Measurements from ENCODE around the gene FICD.

FICD gene

GRCh38 chr12:108531929-108532848 lies 17.1 kb downstream of the FICD start:
- WGBS (ENCODE audit: extremely low coverage, insufficient coverage, low lambda C conversion rate) = no CpG with 5 or more reads among the region's 15 CpGs
- DNase-seq = no peak
- Histone ChIP-seq H3K36me3 (ENCODE audit: control insufficient read depth, insufficient read depth, low read length) (peaks cover 20% of the 10 kb centered on the region), H2BK15ac (replicated peaks; ENCODE audit: low read depth) (no peak overlapping the region), H2AK5ac (ENCODE audit: low read length) (no peak overlapping the region), H3K18ac (ENCODE audit: low read length) (no peak overlapping the region), H3K27ac (ENCODE audit: low read depth, low read length) (no peak overlapping the region), H4K8ac (ENCODE audit: low read depth, low read length) (no peak overlapping the region), H3K79me1 (ENCODE audit: low read length) (peaks cover 3% of the 10 kb centered on the region), H3K4me2 (ENCODE audit: low read length) (no peak overlapping the region), H3K79me2 (ENCODE audit: control insufficient read depth, insufficient read depth, low read length) (peaks cover 2% of the 10 kb centered on the region), H2BK5ac (ENCODE audit: low read length) (no peak overlapping the region), H3K9ac (ENCODE audit: low read length) (no peak overlapping the region), H3K4me1 (ENCODE audit: control insufficient read depth, low read depth, low read length) (no peaks in the 10 kb centered on the region), H3K56ac (ENCODE audit: low read length) (no peak overlapping the region), H2BK120ac (ENCODE audit: low read depth, low read length) (no peak overlapping the region), H3K23ac (ENCODE audit: low read length) (no peak overlapping the region), H4K5ac (ENCODE audit: low read length) (no peak overlapping the region), H3K27me3 (ENCODE audit: insufficient read depth, low read length, poor library complexity) (no peaks in the 10 kb centered on the region), H3K4ac (ENCODE audit: low read depth, low read length) (no peak overlapping the region), H3K4me3 (ENCODE audit: low read length) (no peak overlapping the region)

- no peak overlapping the region for H3K56ac ChIP-seq (ENCODE audit: low read length)
- H3K4me2 ChIP-seq (ENCODE audit: low read length) = no peak overlapping the region
- no peak overlapping the region for H2BK15ac ChIP-seq (replicated peaks; ENCODE audit: low read depth)
- no peaks in the 10 kb centered on the region for H3K27me3 ChIP-seq (ENCODE audit: insufficient read depth, low read length, poor library complexity)
- H4K8ac ChIP-seq (ENCODE audit: low read depth, low read length) = no peak overlapping the region
- H3K4ac ChIP-seq (ENCODE audit: low read depth, low read length) = no peak overlapping the region
- H3K4me1 ChIP-seq (ENCODE audit: control insufficient read depth, low read depth, low read length) = no peaks in the 10 kb centered on the region
- H3K79me2 ChIP-seq (ENCODE audit: control insufficient read depth, insufficient read depth, low read length) = peaks cover 22% of the 10 kb centered on the region
- H2BK120ac ChIP-seq (ENCODE audit: low read depth, low read length) = no peak overlapping the region
- DNase-seq = no peak
- H3K36me3 ChIP-seq (ENCODE audit: control insufficient read depth, insufficient read depth, low read length) = peaks cover 16% of the 10 kb centered on the region
- H3K23ac ChIP-seq (ENCODE audit: low read length) = no peak overlapping the region
- H3K79me1 ChIP-seq (ENCODE audit: low read length) = peaks cover 16% of the 10 kb centered on the region
- H4K5ac ChIP-seq (ENCODE audit: low read length) = no peak overlapping the region
- no peak overlapping the region for H2BK5ac ChIP-seq (ENCODE audit: low read length)
- H2AK5ac ChIP-seq (ENCODE audit: low read length) = no peak overlapping the region
- no peak overlapping the region for H3K9ac ChIP-seq (ENCODE audit: low read length)
- no peak overlapping the region for H3K27ac ChIP-seq (ENCODE audit: low read depth, low read length)
- H3K18ac ChIP-seq (ENCODE audit: low read length) = no peak overlapping the region
- WGBS (ENCODE audit: extremely low coverage, insufficient coverage, low lambda C conversion rate) = no CpG with 5 or more reads among the region's 6 CpGs
- H3K4me3 ChIP-seq (ENCODE audit: low read length) = no peak overlapping the region
These were observed 23.1 kb downstream of the FICD start for GRCh38 chr12:108538146-108538545.

- H3K4ac ChIP-seq (ENCODE audit: low read depth, low read length) = no peak overlapping the region
- H2BK120ac ChIP-seq (ENCODE audit: low read depth, low read length) = no peak overlapping the region
- peaks cover 16% of the 10 kb centered on the region for H3K79me1 ChIP-seq (ENCODE audit: low read length)
- H3K56ac ChIP-seq (ENCODE audit: low read length) = no peak overlapping the region
- H3K4me1 ChIP-seq (ENCODE audit: control insufficient read depth, low read depth, low read length) = no peaks in the 10 kb centered on the region
- H3K9ac ChIP-seq (ENCODE audit: low read length) = no peak overlapping the region
- no CpG with 5 or more reads among the region's 10 CpGs for WGBS (ENCODE audit: extremely low coverage, insufficient coverage, low lambda C conversion rate)
- no peak overlapping the region for H2AK5ac ChIP-seq (ENCODE audit: low read length)
- H4K5ac ChIP-seq (ENCODE audit: low read length) = no peak overlapping the region
- no peak overlapping the region for H2BK15ac ChIP-seq (replicated peaks; ENCODE audit: low read depth)
- no peak overlapping the region for H3K18ac ChIP-seq (ENCODE audit: low read length)
- no peak overlapping the region for H3K4me3 ChIP-seq (ENCODE audit: low read length)
- H3K27me3 ChIP-seq (ENCODE audit: insufficient read depth, low read length, poor library complexity) = no peaks in the 10 kb centered on the region
- no peak overlapping the region for H4K8ac ChIP-seq (ENCODE audit: low read depth, low read length)
- no peak for DNase-seq
- no peak overlapping the region for H2BK5ac ChIP-seq (ENCODE audit: low read length)
- peaks cover 18% of the 10 kb centered on the region for H3K36me3 ChIP-seq (ENCODE audit: control insufficient read depth, insufficient read depth, low read length)
- no peak overlapping the region for H3K23ac ChIP-seq (ENCODE audit: low read length)
- H3K79me2 ChIP-seq (ENCODE audit: control insufficient read depth, insufficient read depth, low read length) = peaks cover 23% of the 10 kb centered on the region
- no peak overlapping the region for H3K4me2 ChIP-seq (ENCODE audit: low read length)
- H3K27ac ChIP-seq (ENCODE audit: low read depth, low read length) = no peak overlapping the region
These were observed 23.6 kb downstream of the FICD start for GRCh38 chr12:108538616-108539195.

DNA sequence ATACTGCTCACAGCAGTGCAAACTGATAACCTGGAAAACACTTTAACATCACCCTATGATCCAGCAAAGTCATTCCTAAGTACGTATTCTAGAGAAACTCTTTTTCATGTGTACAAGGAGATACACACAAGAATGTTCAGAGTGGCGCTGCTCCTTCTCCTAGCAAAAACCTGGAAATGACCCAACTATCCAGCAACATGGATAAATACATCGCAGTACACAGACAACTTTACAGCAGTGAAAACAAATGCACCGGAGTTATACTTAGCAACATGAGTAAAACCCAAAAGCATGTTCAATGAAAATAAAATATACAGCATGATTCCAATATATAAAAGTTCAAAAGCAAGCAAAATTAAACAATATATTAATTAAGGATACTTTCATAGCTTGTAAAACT lies 27.2 kb downstream of the FICD start:
- H3K9ac ChIP-seq (ENCODE audit: low read length) = no peak overlapping the region
- no peak overlapping the region for H4K5ac ChIP-seq (ENCODE audit: low read length)
- H3K56ac ChIP-seq (ENCODE audit: low read length) = no peak overlapping the region
- no peak overlapping the region for H2AK5ac ChIP-seq (ENCODE audit: low read length)
- peaks cover 15% of the 10 kb centered on the region for H3K36me3 ChIP-seq (ENCODE audit: control insufficient read depth, insufficient read depth, low read length)
- H3K27ac ChIP-seq (ENCODE audit: low read depth, low read length) = no peak overlapping the region
- H4K8ac ChIP-seq (ENCODE audit: low read depth, low read length) = no peak overlapping the region
- no peak overlapping the region for H3K23ac ChIP-seq (ENCODE audit: low read length)
- H3K4me3 ChIP-seq (ENCODE audit: low read length) = no peak overlapping the region
- DNase-seq = no peak
- no peak overlapping the region for H2BK120ac ChIP-seq (ENCODE audit: low read depth, low read length)
- H3K79me2 ChIP-seq (ENCODE audit: control insufficient read depth, insufficient read depth, low read length) = peaks cover 25% of the 10 kb centered on the region
- no peak overlapping the region for H2BK15ac ChIP-seq (replicated peaks; ENCODE audit: low read depth)
- no peaks in the 10 kb centered on the region for H3K4me1 ChIP-seq (ENCODE audit: control insufficient read depth, low read depth, low read length)
- no peak overlapping the region for H2BK5ac ChIP-seq (ENCODE audit: low read length)
- H3K79me1 ChIP-seq (ENCODE audit: low read length) = peaks cover 13% of the 10 kb centered on the region
- H3K4ac ChIP-seq (ENCODE audit: low read depth, low read length) = no peak overlapping the region
- H3K4me2 ChIP-seq (ENCODE audit: low read length) = no peak overlapping the region
- H3K27me3 ChIP-seq (ENCODE audit: insufficient read depth, low read length, poor library complexity) = no peaks in the 10 kb centered on the region
- no peak overlapping the region for H3K18ac ChIP-seq (ENCODE audit: low read length)
- WGBS (ENCODE audit: extremely low coverage, insufficient coverage, low lambda C conversion rate) = no CpG with 5 or more reads among the region's 4 CpGs

- Histone ChIP-seq H3K79me2 (ENCODE audit: control insufficient read depth, insufficient read depth, low read length) (peaks cover 25% of the 10 kb centered on the region), H3K4me1 (ENCODE audit: control insufficient read depth, low read depth, low read length) (no peaks in the 10 kb centered on the region), H3K4me2 (ENCODE audit: low read length) (no peak overlapping the region), H2BK15ac (replicated peaks; ENCODE audit: low read depth) (no peak overlapping the region), H3K4me3 (ENCODE audit: low read length) (no peak overlapping the region), H3K27me3 (ENCODE audit: insufficient read depth, low read length, poor library complexity) (no peaks in the 10 kb centered on the region), H3K4ac (ENCODE audit: low read depth, low read length) (no peak overlapping the region), H3K9ac (ENCODE audit: low read length) (no peak overlapping the region), H3K18ac (ENCODE audit: low read length) (no peak overlapping the region), H4K5ac (ENCODE audit: low read length) (no peak overlapping the region), H3K23ac (ENCODE audit: low read length) (no peak overlapping the region), H3K79me1 (ENCODE audit: low read length) (peaks cover 15% of the 10 kb centered on the region), H3K27ac (ENCODE audit: low read depth, low read length) (no peak overlapping the region), H2BK120ac (ENCODE audit: low read depth, low read length) (no peak overlapping the region), H3K56ac (ENCODE audit: low read length) (no peak overlapping the region), H2AK5ac (ENCODE audit: low read length) (no peak overlapping the region), H2BK5ac (ENCODE audit: low read length) (no peak overlapping the region), H3K36me3 (ENCODE audit: control insufficient read depth, insufficient read depth, low read length) (peaks cover 18% of the 10 kb centered on the region), H4K8ac (ENCODE audit: low read depth, low read length) (no peak overlapping the region)
- DNase-seq = no peak
- no CpG with 5 or more reads among the region's 3 CpGs for WGBS (ENCODE audit: extremely low coverage, insufficient coverage, low lambda C conversion rate)
These were observed 28.6 kb downstream of the FICD start for GRCh38 chr12:108543652-108544051.

Data from mesendoderm (in vitro differentiated cells).